ENCODE data around the gene SOX10.

SOX10 gene

GRCh38 chr22:38026130-38027111 is 42.1 kb upstream of the SOX10 start:
- no peaks in the 10 kb centered on the region for H3K36me3 ChIP-seq (ENCODE audit: insufficient read depth, low read depth, low read length)
- no peaks in the 10 kb centered on the region for H3K9me3 ChIP-seq (ENCODE audit: insufficient read depth, low read depth, low read length)
- no peaks in the 10 kb centered on the region for H3K27me3 ChIP-seq (ENCODE audit: insufficient read depth, low read length)
- no peak overlapping the region for H3K9ac ChIP-seq (ENCODE audit: low read depth, low read length)
- no peak overlapping the region for H3K27ac ChIP-seq (ENCODE audit: low read length)
- no peak overlapping the region for H3K4me3 ChIP-seq (ENCODE audit: low read length)
- no peaks in the 10 kb centered on the region for H3K4me1 ChIP-seq (ENCODE audit: insufficient read depth, low read length)

GRCh38 chr22:38025514-38025913 is 41.2 kb upstream of the SOX10 start:
- Histone ChIP-seq H3K9me3 (ENCODE audit: insufficient read depth, low read depth, low read length) (no peaks in the 10 kb centered on the region), H3K4me1 (ENCODE audit: insufficient read depth, low read length) (no peaks in the 10 kb centered on the region), H3K36me3 (ENCODE audit: insufficient read depth, low read depth, low read length) (no peaks in the 10 kb centered on the region), H3K9ac (ENCODE audit: low read depth, low read length) (no peak overlapping the region), H3K4me3 (ENCODE audit: low read length) (no peak overlapping the region), H3K27me3 (ENCODE audit: insufficient read depth, low read length) (no peaks in the 10 kb centered on the region), H3K27ac (ENCODE audit: low read length) (no peak overlapping the region)

GRCh38 chr22:38023045-38023444 is 38.7 kb upstream of the SOX10 start:
- no peak overlapping the region for H3K4me3 ChIP-seq (ENCODE audit: low read length)
- no peak overlapping the region for H3K9ac ChIP-seq (ENCODE audit: low read depth, low read length)
- H3K36me3 ChIP-seq (ENCODE audit: insufficient read depth, low read depth, low read length): no peaks in the 10 kb centered on the region
- H3K9me3 ChIP-seq (ENCODE audit: insufficient read depth, low read depth, low read length): no peaks in the 10 kb centered on the region
- H3K4me1 ChIP-seq (ENCODE audit: insufficient read depth, low read length): no peaks in the 10 kb centered on the region
- H3K27ac ChIP-seq (ENCODE audit: low read length): no peak overlapping the region
- H3K27me3 ChIP-seq (ENCODE audit: insufficient read depth, low read length): no peaks in the 10 kb centered on the region

GRCh38 chr22:38021206-38021605 is 36.9 kb upstream of the SOX10 start:
- Histone ChIP-seq H3K4me3 (ENCODE audit: low read length) (no peak overlapping the region), H3K27ac (ENCODE audit: low read length) (no peak overlapping the region), H3K27me3 (ENCODE audit: insufficient read depth, low read length) (no peaks in the 10 kb centered on the region), H3K9me3 (ENCODE audit: insufficient read depth, low read depth, low read length) (no peaks in the 10 kb centered on the region), H3K4me1 (ENCODE audit: insufficient read depth, low read length) (no peaks in the 10 kb centered on the region), H3K36me3 (ENCODE audit: insufficient read depth, low read depth, low read length) (no peaks in the 10 kb centered on the region), H3K9ac (ENCODE audit: low read depth, low read length) (no peak overlapping the region)

GRCh38 chr22:38018938-38019827 is 34.8 kb upstream of the SOX10 start:
- H3K36me3 ChIP-seq (ENCODE audit: insufficient read depth, low read depth, low read length): no peaks in the 10 kb centered on the region
- H3K27ac ChIP-seq (ENCODE audit: low read length): no peak overlapping the region
- H3K9ac ChIP-seq (ENCODE audit: low read depth, low read length): no peak overlapping the region
- H3K27me3 ChIP-seq (ENCODE audit: insufficient read depth, low read length): no peaks in the 10 kb centered on the region
- no peak overlapping the region for H3K4me3 ChIP-seq (ENCODE audit: low read length)
- H3K4me1 ChIP-seq (ENCODE audit: insufficient read depth, low read length): no peaks in the 10 kb centered on the region
- H3K9me3 ChIP-seq (ENCODE audit: insufficient read depth, low read depth, low read length): no peaks in the 10 kb centered on the region

GRCh38 chr22:38017939-38018885 is 33.9 kb upstream of the SOX10 start:
- Histone ChIP-seq H3K9ac (ENCODE audit: low read depth, low read length) (no peak overlapping the region), H3K36me3 (ENCODE audit: insufficient read depth, low read depth, low read length) (no peaks in the 10 kb centered on the region), H3K9me3 (ENCODE audit: insufficient read depth, low read depth, low read length) (no peaks in the 10 kb centered on the region), H3K4me1 (ENCODE audit: insufficient read depth, low read length) (no peaks in the 10 kb centered on the region), H3K27ac (ENCODE audit: low read length) (no peak overlapping the region), H3K4me3 (ENCODE audit: low read length) (no peak overlapping the region), H3K27me3 (ENCODE audit: insufficient read depth, low read length) (no peaks in the 10 kb centered on the region)

GRCh38 chr22:38017272-38017920 is 33.0 kb upstream of the SOX10 start:
- H3K27me3 ChIP-seq (ENCODE audit: insufficient read depth, low read length): 0 out of 2 replicates have a peak, but pooled peaks cover 5% of the 10 kb centered on the region
- H3K9me3 ChIP-seq (ENCODE audit: insufficient read depth, low read depth, low read length): no peaks in the 10 kb centered on the region
- no peak overlapping the region for H3K9ac ChIP-seq (ENCODE audit: low read depth, low read length)
- no peak overlapping the region for H3K4me3 ChIP-seq (ENCODE audit: low read length)
- no peaks in the 10 kb centered on the region for H3K4me1 ChIP-seq (ENCODE audit: insufficient read depth, low read length)
- no peaks in the 10 kb centered on the region for H3K36me3 ChIP-seq (ENCODE audit: insufficient read depth, low read depth, low read length)
- no peak overlapping the region for H3K27ac ChIP-seq (ENCODE audit: low read length)

- no peak overlapping the region for H3K9ac ChIP-seq (ENCODE audit: low read depth, low read length)
- no peaks in the 10 kb centered on the region for H3K4me1 ChIP-seq (ENCODE audit: insufficient read depth, low read length)
- H3K36me3 ChIP-seq (ENCODE audit: insufficient read depth, low read depth, low read length): no peaks in the 10 kb centered on the region
- no peak overlapping the region for H3K27ac ChIP-seq (ENCODE audit: low read length)
- H3K27me3 ChIP-seq (ENCODE audit: insufficient read depth, low read length): 0 out of 2 replicates have a peak, but pooled peaks cover 5% of the 10 kb centered on the region
- no peak overlapping the region for H3K4me3 ChIP-seq (ENCODE audit: low read length)
- no peaks in the 10 kb centered on the region for H3K9me3 ChIP-seq (ENCODE audit: insufficient read depth, low read depth, low read length)
Measured at GRCh38 chr22:38016182-38017151, 32.1 kb upstream of the SOX10 start.

GRCh38 chr22:38014083-38014482 is 29.7 kb upstream of the SOX10 start:
- Histone ChIP-seq H3K4me3 (ENCODE audit: low read length) (no peak overlapping the region), H3K27ac (ENCODE audit: low read length) (no peak overlapping the region), H3K27me3 (ENCODE audit: insufficient read depth, low read length) (0 out of 2 replicates have a peak, but pooled peaks cover 5% of the 10 kb centered on the region), H3K9ac (ENCODE audit: low read depth, low read length) (no peak overlapping the region), H3K9me3 (ENCODE audit: insufficient read depth, low read depth, low read length) (no peaks in the 10 kb centered on the region), H3K36me3 (ENCODE audit: insufficient read depth, low read depth, low read length) (no peaks in the 10 kb centered on the region), H3K4me1 (ENCODE audit: insufficient read depth, low read length) (no peaks in the 10 kb centered on the region)

- Histone ChIP-seq H3K27me3 (ENCODE audit: insufficient read depth, low read length) (0 out of 2 replicates have a peak, but pooled peaks cover 5% of the 10 kb centered on the region), H3K36me3 (ENCODE audit: insufficient read depth, low read depth, low read length) (no peaks in the 10 kb centered on the region), H3K27ac (ENCODE audit: low read length) (no peak overlapping the region), H3K4me3 (ENCODE audit: low read length) (no peak overlapping the region), H3K4me1 (ENCODE audit: insufficient read depth, low read length) (no peaks in the 10 kb centered on the region), H3K9ac (ENCODE audit: low read depth, low read length) (no peak overlapping the region), H3K9me3 (ENCODE audit: insufficient read depth, low read depth, low read length) (no peaks in the 10 kb centered on the region)
Measured at GRCh38 chr22:38012604-38013072, 28.3 kb upstream of the SOX10 start.

Data from iPS-20b (cell line).